ENCODE data around the gene LCP2. TPM values are rescaled to one million over a fixed set of nuclear protein-coding genes. Genes with fewer than 3 reads are reported as not detected.

LCP2 gene
- total and polyA plus RNA-seq, 2 donors from 2014 or later: 4.6 to 48.8 TPM

DNA sequence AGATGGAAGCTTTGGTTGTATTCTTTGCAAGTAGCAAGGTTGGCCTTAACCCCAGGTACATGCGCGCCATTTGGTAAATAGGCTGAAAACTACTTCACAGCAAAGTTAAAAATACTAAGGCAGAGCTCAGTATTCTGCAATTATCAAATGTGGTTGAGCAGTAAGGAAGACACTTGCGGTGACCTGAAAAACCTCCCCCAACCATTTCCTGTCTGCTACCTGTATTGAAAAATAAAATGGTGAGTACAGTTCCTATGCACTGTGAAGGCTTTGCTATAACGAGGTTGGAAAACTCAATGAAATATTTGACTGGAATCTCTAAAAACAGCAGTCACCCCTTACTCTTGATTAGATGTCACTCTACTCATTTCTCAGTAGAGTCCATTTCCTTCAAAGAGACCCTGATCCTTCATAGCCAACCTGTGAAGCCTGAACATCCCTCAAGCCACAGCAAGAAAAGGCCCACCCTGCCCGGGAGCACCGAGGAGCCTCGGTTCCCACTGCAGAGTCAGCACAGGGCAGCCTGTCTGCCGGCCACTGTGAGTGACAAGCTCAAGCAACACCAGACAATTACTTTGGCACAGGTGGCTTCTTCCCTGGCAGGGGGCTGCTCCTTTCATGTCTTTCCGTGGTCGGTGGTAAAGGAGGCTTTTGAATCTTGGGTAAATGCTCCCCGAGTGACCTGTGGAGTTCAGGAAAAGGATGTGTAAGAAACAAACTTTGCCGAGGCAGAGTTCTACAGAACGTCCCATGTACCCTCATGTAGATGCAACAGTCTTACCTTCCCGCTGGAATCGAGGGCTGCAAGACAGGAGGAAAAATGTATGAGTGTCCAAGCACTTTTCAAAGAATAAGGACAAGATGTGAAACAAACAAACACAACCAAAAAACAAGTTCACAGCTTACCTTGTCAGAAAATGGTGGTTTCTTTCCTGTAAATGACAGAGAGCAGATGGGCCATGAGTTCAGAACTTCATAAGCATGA, 35.2 kb downstream of the LCP2 start:
- Histone ChIP-seq H3K36me3 (ENCODE audit: control insufficient read depth in 2 of 3, insufficient read depth in 3 of 3, low read length in 3 of 3) (no peaks in the 10 kb centered on the region), H3K9me3 (ENCODE audit: control insufficient read depth in 2 of 3, insufficient read depth in 1 of 3, low read length in 3 of 3) (no peaks in the 10 kb centered on the region), H3K4me1 (ENCODE audit: control insufficient read depth in 2 of 3, insufficient read depth in 2 of 3, low read depth in 1 of 3, low read length in 3 of 3) (peaks cover 0 to 4% (median 2%) of the 10 kb centered on the region in 3 donors), H3K9ac (ENCODE audit: low read length in 3 of 3) (no peak overlapping the region), H3K4me3 (ENCODE audit: low read length in 3 of 3) (no peak overlapping the region), H3K27ac (ENCODE audit: low read depth in 2 of 2, low read length in 2 of 2) (no peak overlapping the region), H3K27me3 (ENCODE audit: control insufficient read depth, insufficient read depth, low read length) (no peaks in the 10 kb centered on the region)
- intact Hi-C loops (cut with DNase I): no loop called here
- DNase-seq: no peak
- TF ChIP-seq, protein P1, sequence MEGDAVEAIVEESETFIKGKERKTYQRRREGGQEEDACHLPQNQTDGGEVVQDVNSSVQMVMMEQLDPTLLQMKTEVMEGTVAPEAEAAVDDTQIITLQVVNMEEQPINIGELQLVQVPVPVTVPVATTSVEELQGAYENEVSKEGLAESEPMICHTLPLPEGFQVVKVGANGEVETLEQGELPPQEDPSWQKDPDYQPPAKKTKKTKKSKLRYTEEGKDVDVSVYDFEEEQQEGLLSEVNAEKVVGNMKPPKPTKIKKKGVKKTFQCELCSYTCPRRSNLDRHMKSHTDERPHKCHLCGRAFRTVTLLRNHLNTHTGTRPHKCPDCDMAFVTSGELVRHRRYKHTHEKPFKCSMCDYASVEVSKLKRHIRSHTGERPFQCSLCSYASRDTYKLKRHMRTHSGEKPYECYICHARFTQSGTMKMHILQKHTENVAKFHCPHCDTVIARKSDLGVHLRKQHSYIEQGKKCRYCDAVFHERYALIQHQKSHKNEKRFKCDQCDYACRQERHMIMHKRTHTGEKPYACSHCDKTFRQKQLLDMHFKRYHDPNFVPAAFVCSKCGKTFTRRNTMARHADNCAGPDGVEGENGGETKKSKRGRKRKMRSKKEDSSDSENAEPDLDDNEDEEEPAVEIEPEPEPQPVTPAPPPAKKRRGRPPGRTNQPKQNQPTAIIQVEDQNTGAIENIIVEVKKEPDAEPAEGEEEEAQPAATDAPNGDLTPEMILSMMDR (IDR thresholded peaks at IDR 0.05; ENCODE audit: borderline replicate concordance, extremely low read depth, insufficient read depth): no peak
- no peak for FAIRE-seq

DNA sequence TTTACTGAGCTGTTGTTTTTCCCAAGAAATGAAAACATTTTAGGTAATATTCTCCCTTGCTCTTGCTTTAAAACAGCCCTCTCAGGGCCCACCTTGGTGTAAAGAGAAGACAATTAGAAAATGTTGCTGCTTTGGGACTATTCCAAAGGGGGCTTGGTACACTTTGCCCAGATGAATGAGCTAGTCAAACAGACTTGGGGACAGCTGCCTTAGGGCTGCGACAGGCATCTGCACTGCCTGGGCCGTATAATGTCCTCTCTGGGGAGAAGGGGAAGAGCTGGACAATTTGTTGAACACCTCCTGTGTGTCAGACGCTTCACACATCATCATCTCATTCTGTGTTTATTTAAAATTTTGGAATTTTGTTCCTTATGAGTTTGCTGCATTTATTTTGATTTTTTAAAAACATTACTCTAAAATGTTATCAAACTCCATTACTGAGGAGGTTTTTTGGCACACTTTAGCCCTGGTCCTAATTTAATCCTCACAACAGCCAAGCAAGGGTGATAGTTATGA, 36.0 kb downstream of the LCP2 start:
- no peaks in the 10 kb centered on the region for H3K27me3 ChIP-seq (ENCODE audit: control insufficient read depth, insufficient read depth, low read length)
- DNase-seq (no peak), FAIRE-seq (no peak)
- H3K4me3 ChIP-seq (ENCODE audit: low read length in 3 of 3): no peak overlapping the region
- peaks cover 0 to 4% (median 2%) of the 10 kb centered on the region in 3 donors for H3K4me1 ChIP-seq (ENCODE audit: control insufficient read depth in 2 of 3, insufficient read depth in 2 of 3, low read depth in 1 of 3, low read length in 3 of 3)
- no peaks in the 10 kb centered on the region for H3K36me3 ChIP-seq (ENCODE audit: control insufficient read depth in 2 of 3, insufficient read depth in 3 of 3, low read length in 3 of 3)
- no peak overlapping the region for H3K9ac ChIP-seq (ENCODE audit: low read length in 3 of 3)
- intact Hi-C loops (cut with DNase I): no loop called here
- no peak overlapping the region for H3K27ac ChIP-seq (ENCODE audit: low read depth in 2 of 2, low read length in 2 of 2)
- H3K9me3 ChIP-seq (ENCODE audit: control insufficient read depth in 2 of 3, insufficient read depth in 1 of 3, low read length in 3 of 3): no peaks in the 10 kb centered on the region
- TF ChIP-seq, protein P1 (IDR thresholded peaks at IDR 0.05; ENCODE audit: borderline replicate concordance, extremely low read depth, insufficient read depth): no peak

DNA sequence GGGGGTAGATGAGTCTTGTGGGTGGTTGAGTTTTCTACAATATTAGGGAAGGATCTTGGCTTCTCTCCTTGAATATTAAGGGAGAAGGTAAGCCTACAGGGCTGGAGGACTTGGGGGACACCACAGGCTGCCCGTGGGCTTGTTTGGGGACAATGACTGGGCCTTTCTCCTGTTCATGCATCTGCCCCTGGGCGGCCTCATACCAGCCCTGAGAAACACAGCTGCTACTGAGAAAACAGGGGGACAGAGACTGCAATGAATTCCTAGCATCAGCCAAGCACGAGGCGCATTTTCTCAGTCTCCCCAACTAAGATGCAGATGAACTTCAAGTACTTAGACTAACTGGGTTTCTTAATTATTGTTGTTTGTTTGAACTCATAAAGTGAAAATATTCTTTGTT, 40.2 kb downstream of the LCP2 start:
- H3K4me1 ChIP-seq (ENCODE audit: control insufficient read depth in 2 of 3, insufficient read depth in 2 of 3, low read depth in 1 of 3, low read length in 3 of 3): no peaks in the 10 kb centered on the region
- H3K27me3 ChIP-seq (ENCODE audit: control insufficient read depth, insufficient read depth, low read length): no peaks in the 10 kb centered on the region
- no peak overlapping the region for H3K27ac ChIP-seq (ENCODE audit: low read depth in 2 of 2, low read length in 2 of 2)
- no peaks in the 10 kb centered on the region for H3K9me3 ChIP-seq (ENCODE audit: control insufficient read depth in 2 of 3, insufficient read depth in 1 of 3, low read length in 3 of 3)
- no peak overlapping the region for H3K4me3 ChIP-seq (ENCODE audit: low read length in 3 of 3)
- FAIRE-seq (no peak), DNase-seq (no peak)
- TF ChIP-seq, protein P1 (IDR thresholded peaks at IDR 0.05; ENCODE audit: borderline replicate concordance, extremely low read depth, insufficient read depth): no peak
- H3K9ac ChIP-seq (ENCODE audit: low read length in 3 of 3): no peak overlapping the region
- intact Hi-C loops (cut with DNase I): no loop called here
- peaks cover 0 to 3% (median 0%) of the 10 kb centered on the region in 3 donors for H3K36me3 ChIP-seq (ENCODE audit: control insufficient read depth in 2 of 3, insufficient read depth in 3 of 3, low read length in 3 of 3)

All from kidney (tissue), 14 donors.